SK-N-SH (cell line): Measurements from ENCODE around the gene DAB1. TPM values are rescaled to one million over a fixed set of nuclear protein-coding genes. Genes with fewer than 3 reads are reported as not detected.

Experiments used
- CTCF ChIA-PET: fragments of 300-600, 350-600 bp; formaldehyde crosslinking; extraction: SDS; loops from one replicate; lab custom pipeline; 2021; lab: Yijun Ruan, JAX
- POLR2A ChIA-PET: fragments of 350-600 bp; sonication (Branson Sonifier 250); formaldehyde crosslinking; extraction: SDS; loops from one replicate; lab custom pipeline; 2020; ENCODE audit warnings: antibody characterized with exemption, inconsistent platforms; lab: Yijun Ruan, JAX
- DNase-seq: peaks from one replicate; pipeline ENCODE4 v3.0.0; 2012
- H2AFZ ChIP-seq: fragments of 200-600 bp; sonication (generic); 2 replicates; pipeline ENCODE4 v1.8.1; 2016; ENCODE audit warnings: antibody characterized with exemption, mild to moderate bottlenecking, low read depth
- H3F3A ChIP-seq: fragments of 200-600 bp; sonication (generic); replicated peaks from 2 replicates; pipeline ENCODE3; 2016; ENCODE audit warnings: antibody characterized with exemption, mild to moderate bottlenecking; ENCODE audit not compliant: insufficient read depth
- H3K27ac ChIP-seq, 2 experiments: fragments of 200-500 bp in 1 of 2; fragments of 200-600 bp in 1 of 2; sonication (Bioruptor generic) in 1 of 2; sonication (generic), shearing (Covaris generic) in 1 of 2; 2 replicates each; pipeline versions ENCODE4 v1.5.1 to v1.6.1; 2014 to 2016; ENCODE audit warnings: low read depth in 2 of 2, inconsistent platforms in 1 of 2, low read length in 1 of 2, mild to moderate bottlenecking in 1 of 2, mixed read lengths in 1 of 2
- H3K27me3 ChIP-seq: fragments of 200-600 bp; sonication (generic), shearing (Covaris generic); 2 replicates; pipeline ENCODE4 v1.6.1; 2016; ENCODE audit warnings: mixed run types; ENCODE audit not compliant: insufficient read depth
- H3K36me3 ChIP-seq, 2 experiments: fragments of 200-500 bp in 1 of 2; fragments of 200-600 bp in 1 of 2; sonication (Bioruptor generic) in 1 of 2; sonication (generic) in 1 of 2; replicated peaks in 1 of 2; 2 replicates each; pipeline versions ENCODE3 to v1.5.1; 2014 to 2016; ENCODE audit warnings: low read length in 1 of 2, mild to moderate bottlenecking in 1 of 2; ENCODE audit not compliant: insufficient read depth in 2 of 2, control insufficient read depth in 1 of 2
- H3K4me1 ChIP-seq, 2 experiments: fragments of 200-500 bp in 1 of 2; fragments of 200-600 bp in 1 of 2; sonication (Bioruptor generic) in 1 of 2; sonication (generic), shearing (Covaris generic) in 1 of 2; 2 replicates each; pipeline versions ENCODE4 v1.5.1 to v1.6.1; 2014 to 2016; ENCODE audit warnings: low read depth in 1 of 2, low read length in 1 of 2, mixed run types in 1 of 2; ENCODE audit not compliant: insufficient read depth in 2 of 2, control insufficient read depth in 1 of 2
- H3K4me2 ChIP-seq: fragments of 200-600 bp; sonication (generic), shearing (Covaris generic); 2 replicates; pipeline ENCODE4 v1.6.1; 2017; ENCODE audit warnings: mixed run types
- H3K4me3 ChIP-seq, 2 experiments: fragments of 200-500 bp in 1 of 2; fragments of 200-600 bp in 1 of 2; sonication (Bioruptor generic) in 1 of 2; sonication (generic), shearing (Covaris generic) in 1 of 2; 2 replicates each; pipeline versions ENCODE4 v1.5.1 to v1.8.1; 2014 to 2016; ENCODE audit warnings: low read depth in 2 of 2, inconsistent platforms in 1 of 2, low read length in 1 of 2, mild to moderate bottlenecking in 1 of 2, mixed read lengths in 1 of 2, moderate library complexity in 1 of 2
- H3K79me2 ChIP-seq: fragments of 200-600 bp; sonication (generic); 2 replicates; pipeline ENCODE4 v1.8.1; 2017; ENCODE audit warnings: mild to moderate bottlenecking; ENCODE audit not compliant: insufficient read depth
- H3K9ac ChIP-seq: fragments of 200-600 bp; sonication (generic); 2 replicates; pipeline ENCODE4 v1.6.1; 2017; ENCODE audit warnings: mixed run types
- H3K9me2 ChIP-seq: fragments of 200-600 bp; sonication (generic); 2 replicates; pipeline ENCODE4 v1.6.1; 2017; ENCODE audit warnings: mixed run types
- H3K9me3 ChIP-seq: fragments of 200-600 bp; sonication (generic); 2 replicates; pipeline ENCODE4 v1.6.1; 2017; ENCODE audit warnings: mixed run types, mild to moderate bottlenecking, moderate library complexity
- H4K20me1 ChIP-seq: fragments of 200-600 bp; sonication (generic); 2 replicates; pipeline ENCODE4 v1.6.1; 2017; ENCODE audit warnings: mild to moderate bottlenecking, mixed run types; ENCODE audit not compliant: insufficient read depth
- CTCF ChIP-seq: fragments of 200-600 bp; sonication (generic); IDR thresholded peaks from 2 replicates; pipeline ENCODE4 v1.6.1; 2017; ENCODE audit warnings: antibody characterized with exemption, mild to moderate bottlenecking, moderate library complexity
- ELF1 ChIP-seq: IDR thresholded peaks from 2 replicates; pipeline ENCODE4 v1.4.0; 2012
- EZH2phosphoT487 ChIP-seq: fragments of 200-600 bp; sonication (generic); IDR thresholded peaks from 2 replicates; pipeline ENCODE4 v1.6.1; 2017; ENCODE audit warnings: low read depth, mixed run types, mild to moderate bottlenecking, antibody characterized with exemption, moderate library complexity, borderline replicate concordance
- FOXJ3 ChIP-seq: sonication (generic); formaldehyde crosslinking; IDR thresholded peaks from 2 replicates; pipeline ENCODE4 v1.5.1; 2020; ENCODE audit warnings: mild to moderate bottlenecking, missing genetic modification reagents
- GABPA ChIP-seq: IDR thresholded peaks from 2 replicates; pipeline ENCODE4 v1.4.0; 2012; ENCODE audit warnings: low read depth, mild to moderate bottlenecking
- MEF2A ChIP-seq: IDR thresholded peaks from 2 replicates; pipeline ENCODE4 v1.4.0; 2012; ENCODE audit warnings: low read depth, borderline replicate concordance
- POLR2AphosphoS5 ChIP-seq: IDR thresholded peaks from 2 replicates; pipeline ENCODE4 v1.6.1; 2012; ENCODE audit warnings: low read depth, low read length
- RAD21 ChIP-seq: IDR thresholded peaks from 2 replicates; pipeline ENCODE4 v1.6.1; 2012; ENCODE audit warnings: mild to moderate bottlenecking, low read length
- RCOR1 ChIP-seq: fragments of 150-350 bp; IDR thresholded peaks from 2 replicates; pipeline ENCODE4 v1.6.1; 2017; ENCODE audit warnings: antibody characterized with exemption, low read length
- SIN3A ChIP-seq: IDR thresholded peaks from 2 replicates; pipeline ENCODE4 v1.6.1; 2012; ENCODE audit warnings: low read depth, mild to moderate bottlenecking, low read length, moderate library complexity, borderline replicate concordance
- TAF1 ChIP-seq: IDR thresholded peaks from 2 replicates; pipeline ENCODE4 v1.6.1; 2012; ENCODE audit warnings: low read depth, mild to moderate bottlenecking, low read length, moderate library complexity, borderline replicate concordance
- TEAD4 ChIP-seq: IDR thresholded peaks from 2 replicates; pipeline ENCODE4 v1.4.0; 2012; ENCODE audit warnings: mild to moderate bottlenecking, borderline replicate concordance; ENCODE audit not compliant: insufficient read depth
- ZBTB33 ChIP-seq: IDR thresholded peaks from 2 replicates; pipeline ENCODE4 v1.4.0; 2012; ENCODE audit warnings: low read depth, borderline replicate concordance
- WGBS: methylation state at CpG from one replicate; pipeline ENCODE4 v1.1.6; 2017; ENCODE audit warnings: low lambda C conversion rate; 5-methylcytosine and 5-hydroxymethylcytosine counted together
- polyA plus RNA-seq, 3 experiments: library from polyadenylated mRNA; depleted of rRNA; stranded (reverse); fragments of >200 nt; gene quantifications; 2 replicates each; pipeline ENCODE4 v1.2.3, GENCODE V29; 2012
- TF ChIP-seq, protein P1 (sequence below): fragments of 150-350 bp; IDR thresholded peaks from 2 replicates; pipeline ENCODE4 v1.6.1; 2017; ENCODE audit warnings: antibody characterized with exemption, low read length, low read depth, borderline replicate concordance
- TF ChIP-seq, protein P2 (sequence below): fragments of 150-350 bp; IDR thresholded peaks from 2 replicates; pipeline ENCODE4 v1.6.1; 2016; ENCODE audit warnings: mild to moderate bottlenecking, low read depth, low read length

Gene DAB1
- polyA plus RNA-seq, 1 of the 3 experiments (the other 2 are of a cell fraction) = 2.9 TPM

GRCh38 chr1:57063406-57064125 lies 360.3 kb downstream of the DAB1 start:
- DNase-seq = no peak
- Histone ChIP-seq H2AFZ (no peak overlapping the region), H3K4me1 (peaks cover 0 to 14% of the 10 kb centered on the region in 2 experiments; a peak in 2 of 4 replicates), H3K36me3 (no peaks in the 10 kb centered on the region), H3K4me3 (no peak overlapping the region), H3K27me3 (no peaks in the 10 kb centered on the region)
- WGBS = 79% methylated on average over 6 of the region's 6 CpGs
- POLR2A ChIA-PET = interaction anchor here (0.7 kb wide), 1 partner anchor 262 kb away, joined by 3 read pairs; no protein-coding TSS in a partner anchor
- TF ChIP-seq RCOR1 (no peak), SIN3A (no peak), MEF2A (no peak), TEAD4 (no peak), POLR2AphosphoS5 (no peak), FOXJ3 (CRISPR knock-in tag) (no peak), ELF1 (no peak), EZH2phosphoT487 (no peak), CTCF (no peak), TAF1 (no peak), ZBTB33 (no peak), GABPA (no peak), RAD21 (no peak)
- TF ChIP-seq, protein P1, sequence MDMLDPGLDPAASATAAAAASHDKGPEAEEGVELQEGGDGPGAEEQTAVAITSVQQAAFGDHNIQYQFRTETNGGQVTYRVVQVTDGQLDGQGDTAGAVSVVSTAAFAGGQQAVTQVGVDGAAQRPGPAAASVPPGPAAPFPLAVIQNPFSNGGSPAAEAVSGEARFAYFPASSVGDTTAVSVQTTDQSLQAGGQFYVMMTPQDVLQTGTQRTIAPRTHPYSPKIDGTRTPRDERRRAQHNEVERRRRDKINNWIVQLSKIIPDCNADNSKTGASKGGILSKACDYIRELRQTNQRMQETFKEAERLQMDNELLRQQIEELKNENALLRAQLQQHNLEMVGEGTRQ = no peak
- TF ChIP-seq, protein P2, sequence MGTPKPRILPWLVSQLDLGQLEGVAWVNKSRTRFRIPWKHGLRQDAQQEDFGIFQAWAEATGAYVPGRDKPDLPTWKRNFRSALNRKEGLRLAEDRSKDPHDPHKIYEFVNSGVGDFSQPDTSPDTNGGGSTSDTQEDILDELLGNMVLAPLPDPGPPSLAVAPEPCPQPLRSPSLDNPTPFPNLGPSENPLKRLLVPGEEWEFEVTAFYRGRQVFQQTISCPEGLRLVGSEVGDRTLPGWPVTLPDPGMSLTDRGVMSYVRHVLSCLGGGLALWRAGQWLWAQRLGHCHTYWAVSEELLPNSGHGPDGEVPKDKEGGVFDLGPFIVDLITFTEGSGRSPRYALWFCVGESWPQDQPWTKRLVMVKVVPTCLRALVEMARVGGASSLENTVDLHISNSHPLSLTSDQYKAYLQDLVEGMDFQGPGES = no peak
- TF ChIP-seq, all 33 proteins: peak for 0
- Histone ChIP-seq H3K4me2 (no peak overlapping the region), H3K9ac (no peak overlapping the region), H3K79me2 (no peaks in the 10 kb centered on the region), H3K27ac (no peak overlapping the region), H4K20me1 (no peaks in the 10 kb centered on the region), H3K9me3 (no peaks in the 10 kb centered on the region), H3K9me2 (no peaks in the 10 kb centered on the region), H3F3A (no peaks in the 10 kb centered on the region)
- CTCF ChIA-PET = interaction anchor here (1.1 to 2.1 kb wide), 2 partner anchors 8 to 231 kb away, joined by 3 to 7 read pairs; no protein-coding TSS in a partner anchor
